ENCODE measurements around the gene CALN1. TPM values are rescaled to one million over a fixed set of nuclear protein-coding genes. Genes with fewer than 3 reads are reported as not detected.

Gene CALN1
- total RNA-seq, 1 experiment from 2014 or later, result not detected

- Histone ChIP-seq H3K4me2 (ENCODE audit: low read depth, low read length, poor library complexity, severe bottlenecking) (no peak overlapping the region), H3K79me2 (ENCODE audit: low read length) (no peaks in the 10 kb centered on the region), H3K27ac (ENCODE audit: low read length) (no peak overlapping the region), H3K4me3 (ENCODE audit: low read length) (no peak overlapping the region), H4K20me1 (ENCODE audit: insufficient read depth, low read depth, low read length) (no peaks in the 10 kb centered on the region), H2AFZ (ENCODE audit: low read length) (no peak overlapping the region), H3K36me3 (ENCODE audit: insufficient read depth, low read length) (no peaks in the 10 kb centered on the region), H3K4me1 (ENCODE audit: low read length) (no peaks in the 10 kb centered on the region), H3K9me3 (ENCODE audit: low read length) (no peaks in the 10 kb centered on the region), H3K9ac (ENCODE audit: low read length) (no peak overlapping the region), H3K27me3 (ENCODE audit: low read length) (no peaks in the 10 kb centered on the region), H3K9me2 (replicated peaks; ENCODE audit: insufficient read depth, low read length) (no peaks in the 10 kb centered on the region)
- no peak for DNase-seq
Measured at GRCh38 chr7:72313906-72314305, 98.2 kb downstream of the CALN1 start.

- Histone ChIP-seq H3K9me3 (ENCODE audit: low read length) (no peaks in the 10 kb centered on the region), H3K4me2 (ENCODE audit: low read depth, low read length, poor library complexity, severe bottlenecking) (no peak overlapping the region), H3K9me2 (replicated peaks; ENCODE audit: insufficient read depth, low read length) (no peaks in the 10 kb centered on the region), H3K27ac (ENCODE audit: low read length) (no peak overlapping the region), H3K27me3 (ENCODE audit: low read length) (no peaks in the 10 kb centered on the region), H3K36me3 (ENCODE audit: insufficient read depth, low read length) (no peaks in the 10 kb centered on the region), H4K20me1 (ENCODE audit: insufficient read depth, low read depth, low read length) (no peaks in the 10 kb centered on the region), H3K4me3 (ENCODE audit: low read length) (no peak overlapping the region), H2AFZ (ENCODE audit: low read length) (no peak overlapping the region), H3K79me2 (ENCODE audit: low read length) (no peaks in the 10 kb centered on the region), H3K9ac (ENCODE audit: low read length) (no peak overlapping the region), H3K4me1 (ENCODE audit: low read length) (no peaks in the 10 kb centered on the region)
- DNase-seq, result no peak
Measured at GRCh38 chr7:72310301-72310700, 101.8 kb downstream of the CALN1 start.

GRCh38 chr7:72309476-72309875 is 102.7 kb downstream of the CALN1 start:
- Histone ChIP-seq H3K4me1 (ENCODE audit: low read length) (no peaks in the 10 kb centered on the region), H4K20me1 (ENCODE audit: insufficient read depth, low read depth, low read length) (no peaks in the 10 kb centered on the region), H2AFZ (ENCODE audit: low read length) (no peak overlapping the region), H3K4me2 (ENCODE audit: low read depth, low read length, poor library complexity, severe bottlenecking) (no peak overlapping the region), H3K9ac (ENCODE audit: low read length) (no peak overlapping the region), H3K4me3 (ENCODE audit: low read length) (no peak overlapping the region), H3K27ac (ENCODE audit: low read length) (no peak overlapping the region), H3K9me3 (ENCODE audit: low read length) (no peaks in the 10 kb centered on the region), H3K9me2 (replicated peaks; ENCODE audit: insufficient read depth, low read length) (no peaks in the 10 kb centered on the region), H3K27me3 (ENCODE audit: low read length) (no peaks in the 10 kb centered on the region), H3K36me3 (ENCODE audit: insufficient read depth, low read length) (no peaks in the 10 kb centered on the region), H3K79me2 (ENCODE audit: low read length) (no peaks in the 10 kb centered on the region)
- DNase-seq, result no peak

GRCh38 chr7:72308986-72309385 is 103.2 kb downstream of the CALN1 start:
- Histone ChIP-seq H3K9me3 (ENCODE audit: low read length) (no peaks in the 10 kb centered on the region), H3K4me3 (ENCODE audit: low read length) (no peak overlapping the region), H4K20me1 (ENCODE audit: insufficient read depth, low read depth, low read length) (no peaks in the 10 kb centered on the region), H3K27me3 (ENCODE audit: low read length) (no peaks in the 10 kb centered on the region), H3K36me3 (ENCODE audit: insufficient read depth, low read length) (no peaks in the 10 kb centered on the region), H3K9ac (ENCODE audit: low read length) (no peak overlapping the region), H2AFZ (ENCODE audit: low read length) (no peak overlapping the region), H3K4me2 (ENCODE audit: low read depth, low read length, poor library complexity, severe bottlenecking) (no peak overlapping the region), H3K79me2 (ENCODE audit: low read length) (no peaks in the 10 kb centered on the region), H3K27ac (ENCODE audit: low read length) (no peak overlapping the region), H3K9me2 (replicated peaks; ENCODE audit: insufficient read depth, low read length) (no peaks in the 10 kb centered on the region), H3K4me1 (ENCODE audit: low read length) (no peaks in the 10 kb centered on the region)
- no peak for DNase-seq

GRCh38 chr7:72307566-72307965 is 104.6 kb downstream of the CALN1 start:
- Histone ChIP-seq H3K4me3 (ENCODE audit: low read length) (no peak overlapping the region), H3K36me3 (ENCODE audit: insufficient read depth, low read length) (no peaks in the 10 kb centered on the region), H3K27ac (ENCODE audit: low read length) (no peak overlapping the region), H3K9me2 (replicated peaks; ENCODE audit: insufficient read depth, low read length) (no peaks in the 10 kb centered on the region), H2AFZ (ENCODE audit: low read length) (no peak overlapping the region), H4K20me1 (ENCODE audit: insufficient read depth, low read depth, low read length) (no peaks in the 10 kb centered on the region), H3K9ac (ENCODE audit: low read length) (no peak overlapping the region), H3K4me1 (ENCODE audit: low read length) (no peaks in the 10 kb centered on the region), H3K4me2 (ENCODE audit: low read depth, low read length, poor library complexity, severe bottlenecking) (no peak overlapping the region), H3K79me2 (ENCODE audit: low read length) (no peaks in the 10 kb centered on the region), H3K27me3 (ENCODE audit: low read length) (no peaks in the 10 kb centered on the region), H3K9me3 (ENCODE audit: low read length) (no peaks in the 10 kb centered on the region)
- no peak for DNase-seq

- no peaks in the 10 kb centered on the region for H3K36me3 ChIP-seq (ENCODE audit: insufficient read depth, low read length)
- no peaks in the 10 kb centered on the region for H3K4me1 ChIP-seq (ENCODE audit: low read length)
- H4K20me1 ChIP-seq (ENCODE audit: insufficient read depth, low read depth, low read length), result no peaks in the 10 kb centered on the region
- no peak overlapping the region for H3K4me2 ChIP-seq (ENCODE audit: low read depth, low read length, poor library complexity, severe bottlenecking)
- no peaks in the 10 kb centered on the region for H3K27me3 ChIP-seq (ENCODE audit: low read length)
- H3K9ac ChIP-seq (ENCODE audit: low read length), result no peak overlapping the region
- H3K79me2 ChIP-seq (ENCODE audit: low read length), result no peaks in the 10 kb centered on the region
- H3K9me3 ChIP-seq (ENCODE audit: low read length), result no peaks in the 10 kb centered on the region
- no peak overlapping the region for H2AFZ ChIP-seq (ENCODE audit: low read length)
- no peaks in the 10 kb centered on the region for H3K9me2 ChIP-seq (replicated peaks; ENCODE audit: insufficient read depth, low read length)
- no peak overlapping the region for H3K4me3 ChIP-seq (ENCODE audit: low read length)
- no peak overlapping the region for H3K27ac ChIP-seq (ENCODE audit: low read length)
- no peak for DNase-seq
Measured at GRCh38 chr7:72298912-72299311, 113.2 kb downstream of the CALN1 start.

GRCh38 chr7:72298091-72298490 is 114.0 kb downstream of the CALN1 start:
- Histone ChIP-seq H3K9me3 (ENCODE audit: low read length) (no peaks in the 10 kb centered on the region), H3K27me3 (ENCODE audit: low read length) (no peaks in the 10 kb centered on the region), H3K27ac (ENCODE audit: low read length) (no peak overlapping the region), H2AFZ (ENCODE audit: low read length) (no peak overlapping the region), H3K4me2 (ENCODE audit: low read depth, low read length, poor library complexity, severe bottlenecking) (no peak overlapping the region), H3K79me2 (ENCODE audit: low read length) (no peaks in the 10 kb centered on the region), H3K36me3 (ENCODE audit: insufficient read depth, low read length) (no peaks in the 10 kb centered on the region), H3K4me1 (ENCODE audit: low read length) (no peaks in the 10 kb centered on the region), H3K4me3 (ENCODE audit: low read length) (no peak overlapping the region), H3K9me2 (replicated peaks; ENCODE audit: insufficient read depth, low read length) (no peaks in the 10 kb centered on the region), H4K20me1 (ENCODE audit: insufficient read depth, low read depth, low read length) (no peaks in the 10 kb centered on the region), H3K9ac (ENCODE audit: low read length) (no peak overlapping the region)
- no peak for DNase-seq

GRCh38 chr7:72297636-72298035 is 114.5 kb downstream of the CALN1 start:
- Histone ChIP-seq H3K36me3 (ENCODE audit: insufficient read depth, low read length) (no peaks in the 10 kb centered on the region), H3K4me2 (ENCODE audit: low read depth, low read length, poor library complexity, severe bottlenecking) (no peak overlapping the region), H3K9me2 (replicated peaks; ENCODE audit: insufficient read depth, low read length) (no peaks in the 10 kb centered on the region), H2AFZ (ENCODE audit: low read length) (no peak overlapping the region), H3K9ac (ENCODE audit: low read length) (no peak overlapping the region), H3K4me1 (ENCODE audit: low read length) (no peaks in the 10 kb centered on the region), H3K27ac (ENCODE audit: low read length) (no peak overlapping the region), H3K79me2 (ENCODE audit: low read length) (no peaks in the 10 kb centered on the region), H3K9me3 (ENCODE audit: low read length) (no peaks in the 10 kb centered on the region), H3K4me3 (ENCODE audit: low read length) (no peak overlapping the region), H4K20me1 (ENCODE audit: insufficient read depth, low read depth, low read length) (no peaks in the 10 kb centered on the region), H3K27me3 (ENCODE audit: low read length) (no peaks in the 10 kb centered on the region)
- DNase-seq, result no peak

- H3K27ac ChIP-seq (ENCODE audit: low read length), result no peak overlapping the region
- H3K4me1 ChIP-seq (ENCODE audit: low read length), result no peaks in the 10 kb centered on the region
- H3K9me2 ChIP-seq (replicated peaks; ENCODE audit: insufficient read depth, low read length), result no peaks in the 10 kb centered on the region
- no peak for DNase-seq
- H3K9me3 ChIP-seq (ENCODE audit: low read length), result no peaks in the 10 kb centered on the region
- H3K79me2 ChIP-seq (ENCODE audit: low read length), result no peaks in the 10 kb centered on the region
- H3K9ac ChIP-seq (ENCODE audit: low read length), result no peak overlapping the region
- H3K27me3 ChIP-seq (ENCODE audit: low read length), result no peaks in the 10 kb centered on the region; the same call in 1 of the 2 replicates
- H3K4me3 ChIP-seq (ENCODE audit: low read length), result no peak overlapping the region
- H3K36me3 ChIP-seq (ENCODE audit: insufficient read depth, low read length), result no peaks in the 10 kb centered on the region
- H4K20me1 ChIP-seq (ENCODE audit: insufficient read depth, low read depth, low read length), result no peaks in the 10 kb centered on the region
- H2AFZ ChIP-seq (ENCODE audit: low read length), result no peak overlapping the region
- no peak overlapping the region for H3K4me2 ChIP-seq (ENCODE audit: low read depth, low read length, poor library complexity, severe bottlenecking)
Measured at GRCh38 chr7:72292794-72293193, 119.3 kb downstream of the CALN1 start.
